Cardiac ventricle fibroblast (primary cell): ENCODE data around the gene ATP13A5. TPM values are rescaled to one million over a fixed set of nuclear protein-coding genes. Genes with fewer than 3 reads are reported as not detected.

Experiments used
- total RNA-seq: library from RNA; depleted of rRNA; stranded (reverse); fragments of >200 nt; gene quantifications from 2 replicates; pipeline ENCODE4 v1.2.3, GENCODE V29; 2015

Gene ATP13A5, protein sequence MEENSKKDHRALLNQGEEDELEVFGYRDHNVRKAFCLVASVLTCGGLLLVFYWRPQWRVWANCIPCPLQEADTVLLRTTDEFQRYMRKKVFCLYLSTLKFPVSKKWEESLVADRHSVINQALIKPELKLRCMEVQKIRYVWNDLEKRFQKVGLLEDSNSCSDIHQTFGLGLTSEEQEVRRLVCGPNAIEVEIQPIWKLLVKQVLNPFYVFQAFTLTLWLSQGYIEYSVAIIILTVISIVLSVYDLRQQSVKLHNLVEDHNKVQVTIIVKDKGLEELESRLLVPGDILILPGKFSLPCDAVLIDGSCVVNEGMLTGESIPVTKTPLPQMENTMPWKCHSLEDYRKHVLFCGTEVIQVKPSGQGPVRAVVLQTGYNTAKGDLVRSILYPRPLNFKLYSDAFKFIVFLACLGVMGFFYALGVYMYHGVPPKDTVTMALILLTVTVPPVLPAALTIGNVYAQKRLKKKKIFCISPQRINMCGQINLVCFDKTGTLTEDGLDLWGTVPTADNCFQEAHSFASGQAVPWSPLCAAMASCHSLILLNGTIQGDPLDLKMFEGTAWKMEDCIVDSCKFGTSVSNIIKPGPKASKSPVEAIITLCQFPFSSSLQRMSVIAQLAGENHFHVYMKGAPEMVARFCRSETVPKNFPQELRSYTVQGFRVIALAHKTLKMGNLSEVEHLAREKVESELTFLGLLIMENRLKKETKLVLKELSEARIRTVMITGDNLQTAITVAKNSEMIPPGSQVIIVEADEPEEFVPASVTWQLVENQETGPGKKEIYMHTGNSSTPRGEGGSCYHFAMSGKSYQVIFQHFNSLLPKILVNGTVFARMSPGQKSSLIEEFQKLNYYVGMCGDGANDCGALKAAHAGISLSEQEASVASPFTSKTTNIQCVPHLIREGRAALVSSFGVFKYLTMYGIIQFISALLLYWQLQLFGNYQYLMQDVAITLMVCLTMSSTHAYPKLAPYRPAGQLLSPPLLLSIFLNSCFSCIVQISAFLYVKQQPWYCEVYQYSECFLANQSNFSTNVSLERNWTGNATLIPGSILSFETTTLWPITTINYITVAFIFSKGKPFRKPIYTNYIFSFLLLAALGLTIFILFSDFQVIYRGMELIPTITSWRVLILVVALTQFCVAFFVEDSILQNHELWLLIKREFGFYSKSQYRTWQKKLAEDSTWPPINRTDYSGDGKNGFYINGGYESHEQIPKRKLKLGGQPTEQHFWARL
- not detected in 2 replicates for total RNA-seq

GRCh38 chr3:193378706-193379105, at the start of gene ATP13A5:
ATP13A5 (minus strand) TSS chr3:193378753; CDS start chr3:193378725, 28 bp downstream.

DNA sequence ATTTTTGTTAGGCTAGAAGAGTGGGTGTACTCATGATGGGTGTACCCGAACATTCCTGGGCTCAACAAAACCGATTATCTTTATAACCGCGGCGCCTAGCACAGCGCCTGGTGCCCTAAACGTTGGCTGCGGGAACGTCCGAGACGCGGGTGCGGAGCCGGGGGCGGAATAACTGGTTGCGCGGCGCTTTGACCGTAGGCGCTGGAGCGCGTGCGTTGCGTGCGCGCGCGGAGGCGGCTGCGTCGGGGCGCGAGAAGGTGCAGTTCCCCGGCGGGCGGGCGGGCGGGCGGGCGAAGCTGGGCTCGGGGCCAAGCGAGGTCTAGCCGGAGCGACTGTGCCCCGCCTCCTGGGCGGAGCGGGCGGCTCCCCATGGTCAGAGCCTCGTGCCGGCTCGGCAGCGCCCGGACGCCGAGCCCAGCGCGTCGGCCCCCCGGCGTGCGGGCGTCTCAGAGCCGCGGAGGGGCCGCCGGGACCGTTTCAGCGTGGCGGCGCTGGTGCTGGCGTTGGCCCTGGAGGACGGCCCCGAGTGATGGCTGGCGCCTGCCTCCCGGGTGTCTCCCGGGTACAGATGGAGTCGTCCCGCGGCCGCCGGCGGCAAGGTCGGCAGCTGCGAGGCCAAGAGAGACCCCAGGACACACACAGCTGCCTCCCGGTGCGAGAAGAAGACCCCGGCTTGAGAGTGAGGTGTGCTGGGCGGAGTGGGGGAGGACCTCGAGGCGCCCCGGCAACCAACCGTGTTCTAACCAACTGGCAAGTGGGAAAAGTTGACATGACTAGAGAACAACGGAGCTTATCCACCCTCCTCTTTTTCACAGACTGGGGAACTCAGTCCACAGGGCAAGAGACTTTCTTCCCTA, 137.5 kb downstream of the ATP13A5 start, which contains the start of gene PLAAT1:
PLAAT1 (plus strand) TSS at position 373 of the 857 bp plus-strand sequence. CDS start 14,429 bp downstream, outside the sequence.

Other genes with a start within 250 kb of the ATP13A5 start
- not detected in 2 replicates for gene PLAAT1, start 137.5 kb downstream of the ATP13A5 start, total RNA-seq
- not detected in 2 replicates for gene ATP13A4, start 176.1 kb upstream of the ATP13A5 start, total RNA-seq
- 23.3 and 30.0 TPM in 2 replicates for gene OPA1, start 214.5 kb upstream of the ATP13A5 start, total RNA-seq